ENCODE measurements around the gene FANCE. TPM values are rescaled to one million over a fixed set of nuclear protein-coding genes. Genes with fewer than 3 reads are reported as not detected.

The FANCE gene
- total and polyA plus RNA-seq, 2 donors (not counting 1 experiment from before 2014, with no cell fraction given) = 9.2 to 12.8 TPM

DNA sequence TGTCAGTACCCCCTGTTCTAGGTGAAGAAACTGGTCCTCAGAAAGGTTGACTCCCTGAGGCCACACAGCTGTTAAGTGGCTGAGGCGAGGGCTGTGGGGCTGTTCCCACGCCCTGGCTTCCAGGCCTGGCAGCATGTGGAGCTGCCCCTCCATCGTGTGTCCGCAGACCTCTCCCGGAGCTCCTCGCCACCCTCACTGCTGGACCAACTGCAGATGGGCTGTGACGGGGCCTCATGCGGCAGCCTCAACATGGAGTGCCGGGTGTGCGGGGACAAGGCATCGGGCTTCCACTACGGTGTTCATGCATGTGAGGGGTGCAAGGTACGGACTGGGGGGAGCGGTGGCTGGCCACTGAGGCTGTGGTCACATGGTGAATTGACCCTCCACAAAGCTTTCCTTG lies 32.2 kb upstream of the FANCE start:
- H3K79me2 ChIP-seq (ENCODE audit: control insufficient read depth, insufficient read depth, low read length) = no peaks in the 10 kb centered on the region
- intact Hi-C loops (cut with micrococcal nuclease) = no loop called here
- DNase-seq (no peak), ATAC-seq (ENCODE audit: low read depth) (no peak)
- H3K27ac ChIP-seq (ENCODE audit: low read length in 2 of 2) = no peak overlapping the region
- Mint-ChIP-seq H3K4me1 (peaks cover 13% of the 10 kb centered on the region), H3K27me3 (no peaks in the 10 kb centered on the region), H3K27ac (no peak overlapping the region), H3K4me3 (no peak overlapping the region), H3K9me3 (ENCODE audit: insufficient read depth) (no peaks in the 10 kb centered on the region)
- H3K4me2 ChIP-seq (replicated peaks; ENCODE audit: low read depth, low read length, poor library complexity, severe bottlenecking) = no peak overlapping the region
- peaks cover 3 to 11% of the 10 kb centered on the region in 2 donors for H3K4me1 ChIP-seq (ENCODE audit: control insufficient read depth in 2 of 2, insufficient read depth in 2 of 2, low read length in 2 of 2)
- CTCF ChIA-PET = interaction anchor here (0.9 to 2.0 kb wide), 4 partner anchors 28 to 78 kb away, joined by 3 to 10 read pairs (median 6); partner anchors contain the start of gene PPARD
- peaks cover 6% of the 10 kb centered on the region for H4K20me1 ChIP-seq (ENCODE audit: control insufficient read depth, insufficient read depth, low read length, poor library complexity, severe bottlenecking)
- peaks cover 12 to 62% of the 10 kb centered on the region in 2 experiments for H3K36me3 ChIP-seq (replicated peaks in 1 of 2; ENCODE audit: control extremely low read depth in 1 of 2, control insufficient read depth in 1 of 2, extremely low read depth in 1 of 2, insufficient read depth in 2 of 2, low read length in 1 of 2)
- H3K9ac ChIP-seq (ENCODE audit: low read length) = no peak overlapping the region
- 98% methylated on average over 14 of the region's 14 CpGs for WGBS (ENCODE audit: insufficient coverage)
- no peak for TF ChIP-seq EZH2 (IDR thresholded peaks at IDR 0.05; ENCODE audit: borderline replicate concordance, insufficient read depth, low read depth, low read length, poor library complexity, severe bottlenecking)
- TF ChIP-seq, protein P1, sequence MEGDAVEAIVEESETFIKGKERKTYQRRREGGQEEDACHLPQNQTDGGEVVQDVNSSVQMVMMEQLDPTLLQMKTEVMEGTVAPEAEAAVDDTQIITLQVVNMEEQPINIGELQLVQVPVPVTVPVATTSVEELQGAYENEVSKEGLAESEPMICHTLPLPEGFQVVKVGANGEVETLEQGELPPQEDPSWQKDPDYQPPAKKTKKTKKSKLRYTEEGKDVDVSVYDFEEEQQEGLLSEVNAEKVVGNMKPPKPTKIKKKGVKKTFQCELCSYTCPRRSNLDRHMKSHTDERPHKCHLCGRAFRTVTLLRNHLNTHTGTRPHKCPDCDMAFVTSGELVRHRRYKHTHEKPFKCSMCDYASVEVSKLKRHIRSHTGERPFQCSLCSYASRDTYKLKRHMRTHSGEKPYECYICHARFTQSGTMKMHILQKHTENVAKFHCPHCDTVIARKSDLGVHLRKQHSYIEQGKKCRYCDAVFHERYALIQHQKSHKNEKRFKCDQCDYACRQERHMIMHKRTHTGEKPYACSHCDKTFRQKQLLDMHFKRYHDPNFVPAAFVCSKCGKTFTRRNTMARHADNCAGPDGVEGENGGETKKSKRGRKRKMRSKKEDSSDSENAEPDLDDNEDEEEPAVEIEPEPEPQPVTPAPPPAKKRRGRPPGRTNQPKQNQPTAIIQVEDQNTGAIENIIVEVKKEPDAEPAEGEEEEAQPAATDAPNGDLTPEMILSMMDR (IDR thresholded peaks at IDR 0.05) = no peak
- POLR2A ChIA-PET = no interaction called here
- no peaks in the 10 kb centered on the region for H3K27me3 ChIP-seq (replicated peaks in 1 of 4; ENCODE audit: control extremely low read depth in 1 of 4, control insufficient read depth in 3 of 4, insufficient read depth in 4 of 4, low read length in 3 of 4)
- H2AFZ ChIP-seq (ENCODE audit: insufficient read depth, low read depth, low read length, poor library complexity, severe bottlenecking) = no peak overlapping the region
- no peak overlapping the region for H3K4me3 ChIP-seq (ENCODE audit: control extremely low read depth in 1 of 5, extremely low read depth in 1 of 5, insufficient read depth in 1 of 5, low read depth in 2 of 5, low read length in 4 of 5)
- H3K9me3 ChIP-seq (ENCODE audit: control extremely low read depth in 1 of 3, control insufficient read depth in 2 of 3, insufficient read depth in 1 of 3, low read length in 2 of 3) = no peaks in the 10 kb centered on the region

DNA sequence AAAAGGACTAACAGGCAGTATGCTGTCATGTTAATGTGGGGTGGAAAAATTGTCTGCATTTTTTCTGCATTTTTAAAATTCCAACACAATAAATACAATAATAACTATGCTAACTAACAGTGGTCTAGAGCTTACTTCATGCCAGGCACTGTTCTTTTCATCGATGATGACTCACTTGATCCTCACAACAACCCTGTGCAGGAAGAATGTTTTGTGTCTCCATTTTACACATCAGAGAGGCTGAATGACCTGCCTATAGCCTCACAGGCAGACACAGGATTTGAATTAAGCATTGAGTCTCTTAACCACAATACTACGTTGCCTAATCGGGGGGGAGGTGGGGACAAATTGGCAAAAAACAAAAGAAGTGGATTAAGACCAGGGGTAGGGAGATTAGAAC lies 26.9 kb upstream of the FANCE start:
- CTCF ChIA-PET = no interaction called here
- Mint-ChIP-seq H3K27ac (no peak overlapping the region), H3K4me1 (peaks cover 13% of the 10 kb centered on the region), H3K9me3 (ENCODE audit: insufficient read depth) (peaks cover 10% of the 10 kb centered on the region), H3K4me3 (no peak overlapping the region), H3K27me3 (no peaks in the 10 kb centered on the region)
- H3K9ac ChIP-seq (ENCODE audit: low read length) = no peak overlapping the region
- H3K27me3 ChIP-seq (replicated peaks in 1 of 4; ENCODE audit: control extremely low read depth in 1 of 4, control insufficient read depth in 3 of 4, insufficient read depth in 4 of 4, low read length in 3 of 4) = no peaks in the 10 kb centered on the region
- H3K27ac ChIP-seq (ENCODE audit: low read length in 2 of 2) = no peak overlapping the region
- H3K36me3 ChIP-seq (replicated peaks in 1 of 2; ENCODE audit: control extremely low read depth in 1 of 2, control insufficient read depth in 1 of 2, extremely low read depth in 1 of 2, insufficient read depth in 2 of 2, low read length in 1 of 2) = peaks cover 6 to 53% of the 10 kb centered on the region in 2 experiments
- no peak overlapping the region for H3K4me3 ChIP-seq (ENCODE audit: control extremely low read depth in 1 of 5, extremely low read depth in 1 of 5, insufficient read depth in 1 of 5, low read depth in 2 of 5, low read length in 4 of 5)
- H4K20me1 ChIP-seq (ENCODE audit: control insufficient read depth, insufficient read depth, low read length, poor library complexity, severe bottlenecking) = no peaks in the 10 kb centered on the region
- H3K79me2 ChIP-seq (ENCODE audit: control insufficient read depth, insufficient read depth, low read length) = no peaks in the 10 kb centered on the region
- ATAC-seq (ENCODE audit: low read depth) (no peak), DNase-seq (no peak)
- no peak overlapping the region for H3K4me2 ChIP-seq (replicated peaks; ENCODE audit: low read depth, low read length, poor library complexity, severe bottlenecking)
- H3K9me3 ChIP-seq (ENCODE audit: control extremely low read depth in 1 of 3, control insufficient read depth in 2 of 3, insufficient read depth in 1 of 3, low read length in 2 of 3) = peaks cover 2 to 24% (median 23%) of the 10 kb centered on the region in 3 donors
- WGBS (ENCODE audit: insufficient coverage) = 100% methylated on average over 1 of the region's 3 CpGs
- POLR2A ChIA-PET = no interaction called here
- H2AFZ ChIP-seq (ENCODE audit: insufficient read depth, low read depth, low read length, poor library complexity, severe bottlenecking) = no peak overlapping the region
- peaks cover 6 to 10% of the 10 kb centered on the region in 2 donors for H3K4me1 ChIP-seq (ENCODE audit: control insufficient read depth in 2 of 2, insufficient read depth in 2 of 2, low read length in 2 of 2)
- intact Hi-C loops (cut with micrococcal nuclease) = no loop called here
- no peak for TF ChIP-seq EZH2 (IDR thresholded peaks at IDR 0.05; ENCODE audit: borderline replicate concordance, insufficient read depth, low read depth, low read length, poor library complexity, severe bottlenecking)
- TF ChIP-seq, protein P1 (IDR thresholded peaks at IDR 0.05) = no peak

Data from B cell (primary cell).